SK-N-MC (cell line): Measurements from ENCODE around the gene TEDC2.

Experiments
- EZH2 ChIP-seq: fragments of 200-600 bp; sonication (generic); IDR thresholded peaks from one replicate; pipeline ENCODE4 v1.6.1; 2017; ENCODE audit warnings: antibody characterized with exemption
- FOXP2 ChIP-seq: optimal IDR thresholded peaks from 2 replicates; pipeline ENCODE3; 2011; ENCODE audit warnings: mild to moderate bottlenecking, moderate library complexity; ENCODE audit not compliant: insufficient read depth; ENCODE audit errors: extremely low read length, control extremely low read depth
- POLR2AphosphoS5 ChIP-seq: IDR thresholded peaks from 2 replicates; pipeline ENCODE4 v1.6.1; 2012; ENCODE audit warnings: mild to moderate bottlenecking, low read depth, low read length, borderline replicate concordance

- TF ChIP-seq POLR2AphosphoS5, result no peak
- no peak for TF ChIP-seq EZH2
- TF ChIP-seq FOXP2, result no peak
These were observed 23.0 kb downstream of the TEDC2 start for GRCh38 chr16:2482708-2483534.
